ENCODE results near the gene GAP43. TPM values are rescaled to one million over a fixed set of nuclear protein-coding genes. Genes with fewer than 3 reads are reported as not detected.
A peak's percentile ranks its signal among the peaks of the same experiment; 100 is the strongest.

The GAP43 gene
- total and polyA plus RNA-seq, 2 of the 4 experiments (the other 2 are of a cell fraction): 0.36 to 0.51 TPM

DNA sequence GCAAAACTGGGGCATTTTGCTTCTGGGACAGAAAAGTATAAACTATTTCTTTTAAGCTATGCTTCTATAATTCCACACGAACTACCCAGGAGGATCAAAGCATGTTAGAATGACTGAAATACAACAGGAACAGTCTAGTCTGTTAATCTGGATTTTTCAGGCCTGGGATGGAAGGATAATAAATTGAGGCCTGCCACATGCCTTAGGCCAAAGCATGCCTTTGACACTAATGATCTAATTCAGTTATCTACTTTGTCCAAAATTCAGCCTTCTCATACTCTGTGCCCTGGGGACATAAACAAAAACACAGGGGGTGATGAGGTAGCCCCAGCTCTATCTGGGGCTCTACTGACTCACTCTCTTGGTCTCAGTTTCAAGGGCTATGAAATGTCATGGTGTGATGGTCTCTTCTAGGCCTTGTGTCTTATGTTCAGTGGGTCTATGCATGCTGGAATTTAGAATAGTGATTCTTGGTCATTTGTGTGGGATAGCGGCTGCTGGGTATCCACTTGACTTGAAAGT, 32.5 kb downstream of the GAP43 start:
- dilution Hi-C loops (cut with HindIII; ENCODE audit: low sequenced_read_pairs, unreplicated experiment) (no loop called here), intact Hi-C loops (cut with micrococcal nuclease) (no loop called here), in situ Hi-C loops (cut with MboI; ENCODE audit: low sequenced_read_pairs) (no loop called here)
- H3K9ac ChIP-seq (ENCODE audit: low read depth, low read length): no peak overlapping the region
- no peak overlapping the region for H4K5ac ChIP-seq (ENCODE audit: low read depth, low read length)
- no peak for DNase-seq
- H3K4ac ChIP-seq (ENCODE audit: low read depth, low read length): no peak overlapping the region
- no peak overlapping the region for H3K14ac ChIP-seq (replicated peaks; ENCODE audit: low read depth, low read length)
- H3K4me3 ChIP-seq (ENCODE audit: insufficient read depth, low read depth, low read length): no peak overlapping the region
- ATAC-seq (ENCODE audit: low read depth): no peak
- no peak overlapping the region for H3K27ac ChIP-seq (ENCODE audit: insufficient read depth, low read length)
- H2AK9ac ChIP-seq (replicated peaks; ENCODE audit: low read depth, low read length, poor library complexity): no peak overlapping the region
- no peak overlapping the region for H4K8ac ChIP-seq (ENCODE audit: low read depth in 2 of 2, low read length in 2 of 2)
- H3K18ac ChIP-seq (ENCODE audit: low read depth, low read length): no peak overlapping the region
- peaks cover 9% of the 10 kb centered on the region for H3K4me1 ChIP-seq (ENCODE audit: control insufficient read depth, insufficient read depth, low read length)
- no TSS peak for BruUV-seq (replicated peaks)
- H4K91ac ChIP-seq (ENCODE audit: insufficient read depth, low read depth, low read length): no peak overlapping the region
- H2BK5ac ChIP-seq (ENCODE audit: low read depth, low read length, poor library complexity, severe bottlenecking): no peak overlapping the region
- no peak overlapping the region for H2BK120ac ChIP-seq (ENCODE audit: low read depth, low read length)
- CTCF ChIA-PET: interaction anchor here (0.6 kb wide), 1 partner anchor 442 kb away, joined by 7 read pairs; no protein-coding TSS in a partner anchor
- no peak overlapping the region for H2AK5ac ChIP-seq (ENCODE audit: low read depth, low read length)
- H3K79me1 ChIP-seq (ENCODE audit: low read depth in 1 of 2, low read length in 2 of 2): no peaks in the 10 kb centered on the region
- H3K9me1 ChIP-seq (ENCODE audit: insufficient read depth, low read length): no peaks in the 10 kb centered on the region
- no peaks in the 10 kb centered on the region for H3K27me3 ChIP-seq (ENCODE audit: control insufficient read depth, insufficient read depth, low read length)
- H3K4me2 ChIP-seq (ENCODE audit: low read depth, low read length): no peak overlapping the region
- no peak overlapping the region for H3K56ac ChIP-seq (ENCODE audit: extremely low read depth, insufficient read depth, low read length)
- no CpG with 5 or more reads among the region's 2 CpGs for WGBS, 2 experiments (ENCODE audit: extremely low coverage in 2 of 2, insufficient read length in 1 of 2)
- TF ChIP-seq RCOR1 (IDR thresholded peaks at IDR 0.05; ENCODE audit: insufficient replicate concordance, low read length) (no peak), CEBPB (IDR thresholded peaks at IDR 0.05; ENCODE audit: low read depth, low read length) (no peak), RFX5 (IDR thresholded peaks at IDR 0.05; ENCODE audit: low read depth, low read length) (no peak)
- no peaks in the 10 kb centered on the region for H4K20me1 ChIP-seq (ENCODE audit: insufficient read depth, low read length)
- H2BK20ac ChIP-seq (ENCODE audit: low read depth, low read length): no peak overlapping the region
- no peaks in the 10 kb centered on the region for H3K36me3 ChIP-seq (ENCODE audit: control insufficient read depth, insufficient read depth, low read length)
- H2BK15ac ChIP-seq (ENCODE audit: low read depth, low read length): 0 out of 3 replicates have a peak overlapping the region, but pooled peaks have one; percentile 3
- no peak overlapping the region for H3K23ac ChIP-seq (ENCODE audit: low read depth, low read length)
- no peaks in the 10 kb centered on the region for H3K9me3 ChIP-seq (ENCODE audit: control insufficient read depth, insufficient read depth, low read length)
- POLR2A ChIA-PET (ENCODE audit: unreplicated experiment): no interaction called here
- H2AFZ ChIP-seq (replicated peaks; ENCODE audit: low read length, poor library complexity): peak overlapping the region; percentile 44
